SK-N-SH treated with all-trans-retinoic acid at 6 μM for 48 hours (cell line): ENCODE data around the gene HERC2.
"Not testable (repeated sequence)": the region's sequence is repeated elsewhere in the genome, so short reads cannot be mapped to it uniquely, and the experiment has no call there.

Experiments
- ATAC-seq: fragments of 200-7000 bp; cut with Tn5 transposase; 3 replicates; pipeline ENCODE4 v1.9.1; 2020; ENCODE audit warnings: mild to moderate bottlenecking, moderate library complexity
- BACH2 ChIP-seq: fragments of 250-450 bp; sonication (Bioruptor Pico); IDR thresholded peaks from 2 replicates; pipeline ENCODE4 v1.9.0; 2021; ENCODE audit warnings: mild to moderate bottlenecking, borderline replicate concordance
- CSDC2 ChIP-seq: fragments of 250-450 bp; sonication (Bioruptor Pico); IDR thresholded peaks from 2 replicates; pipeline ENCODE4 v1.5.0; 2020; ENCODE audit warnings: mild to moderate bottlenecking, moderate library complexity
- ESRRG ChIP-seq: fragments of 250-450 bp; sonication (Bioruptor Pico); IDR thresholded peaks from 2 replicates; pipeline ENCODE4 v1.6.1; 2021; ENCODE audit warnings: mild to moderate bottlenecking
- GLIS3 ChIP-seq: fragments of 250-450 bp; sonication (Bioruptor Pico); IDR thresholded peaks from 2 replicates; pipeline ENCODE4 v1.5.0; 2020; ENCODE audit warnings: mild to moderate bottlenecking, moderate library complexity
- ISL1 ChIP-seq: fragments of 250-450 bp; sonication (Bioruptor Pico); IDR thresholded peaks from 2 replicates; pipeline ENCODE4 v2.1.2; 2022; ENCODE audit warnings: mild to moderate bottlenecking, moderate library complexity
- OSR1 ChIP-seq: fragments of 250-450 bp; sonication (Bioruptor Pico); IDR thresholded peaks from 2 replicates; pipeline ENCODE4 v1.8.0; 2022; ENCODE audit warnings: moderate library complexity, mild to moderate bottlenecking, inconsistent platforms
- PPARA ChIP-seq: fragments of 250-450 bp; sonication (Bioruptor Pico); IDR thresholded peaks from 2 replicates; pipeline ENCODE4 v1.5.0; 2020; ENCODE audit warnings: mild to moderate bottlenecking, borderline replicate concordance
- RARB ChIP-seq: fragments of 250-450 bp; sonication (Bioruptor Pico); IDR thresholded peaks from 2 replicates; pipeline ENCODE4 v1.8.0; 2021; ENCODE audit warnings: mild to moderate bottlenecking, moderate library complexity
- TCF4 ChIP-seq: fragments of 250-450 bp; sonication (Bioruptor Pico); IDR thresholded peaks from 2 replicates; pipeline ENCODE4 v1.8.0; 2021; ENCODE audit warnings: mild to moderate bottlenecking, moderate library complexity, borderline replicate concordance
- TOX ChIP-seq: fragments of 250-450 bp; sonication (Bioruptor Pico); IDR thresholded peaks from 2 replicates; pipeline ENCODE4 v1.8.0; 2021; ENCODE audit warnings: mild to moderate bottlenecking, moderate library complexity, borderline replicate concordance
- ZC3H10 ChIP-seq: fragments of 250-450 bp; sonication (Bioruptor Pico); IDR thresholded peaks from 2 replicates; pipeline ENCODE4 v1.5.1; 2021; ENCODE audit warnings: mild to moderate bottlenecking, moderate library complexity
- ZFP30 ChIP-seq: fragments of 450-650 bp; formaldehyde crosslinking; IDR thresholded peaks from 2 replicates; pipeline ENCODE4 v1.5.0; 2022; ENCODE audit warnings: mild to moderate bottlenecking, moderate library complexity
- ZNF565 ChIP-seq: fragments of 450-650 bp; formaldehyde crosslinking; conservative IDR thresholded peaks from 2 replicates; pipeline ENCODE4 v1.5.0; 2020; ENCODE audit warnings: low read depth, mild to moderate bottlenecking, moderate library complexity
- ZNF70 ChIP-seq: fragments of 450-650 bp; formaldehyde crosslinking; IDR thresholded peaks from 2 replicates; pipeline ENCODE4 v1.5.0; 2020; ENCODE audit warnings: mild to moderate bottlenecking, moderate library complexity
- ZNF8 ChIP-seq: fragments of 450-650 bp; formaldehyde crosslinking; IDR thresholded peaks from 2 replicates; pipeline ENCODE4 v1.5.0; 2020; ENCODE audit warnings: mild to moderate bottlenecking, moderate library complexity
- TF ChIP-seq, protein P1 (sequence below): fragments of 250-450 bp; sonication (Bioruptor Pico); IDR thresholded peaks from 2 replicates; pipeline ENCODE4 v1.5.1; 2021; ENCODE audit warnings: mild to moderate bottlenecking, moderate library complexity
- TF ChIP-seq, protein P2 (sequence below): fragments of 250-450 bp; sonication (Bioruptor Pico); IDR thresholded peaks from 2 replicates; pipeline ENCODE4 v1.8.0; 2021; ENCODE audit warnings: low read depth, mild to moderate bottlenecking, moderate library complexity, borderline replicate concordance
- TF ChIP-seq, protein P3 (sequence below): fragments of 250-450 bp; sonication (Bioruptor Pico); IDR thresholded peaks from 2 replicates; pipeline ENCODE4 v1.8.0; 2020; ENCODE audit warnings: mild to moderate bottlenecking, moderate library complexity, borderline replicate concordance
- TF ChIP-seq, protein P4 (sequence below): fragments of 250-450 bp; sonication (Bioruptor Pico); IDR thresholded peaks from 2 replicates; pipeline ENCODE4 v1.5.1; 2020; ENCODE audit warnings: low read depth, mild to moderate bottlenecking, moderate library complexity
- TF ChIP-seq, protein P5 (sequence below): fragments of 250-450 bp; sonication (Bioruptor Pico); IDR thresholded peaks from 2 replicates; pipeline ENCODE4 v1.5.0; 2020; ENCODE audit warnings: mild to moderate bottlenecking, moderate library complexity

The HERC2 gene

DNA sequence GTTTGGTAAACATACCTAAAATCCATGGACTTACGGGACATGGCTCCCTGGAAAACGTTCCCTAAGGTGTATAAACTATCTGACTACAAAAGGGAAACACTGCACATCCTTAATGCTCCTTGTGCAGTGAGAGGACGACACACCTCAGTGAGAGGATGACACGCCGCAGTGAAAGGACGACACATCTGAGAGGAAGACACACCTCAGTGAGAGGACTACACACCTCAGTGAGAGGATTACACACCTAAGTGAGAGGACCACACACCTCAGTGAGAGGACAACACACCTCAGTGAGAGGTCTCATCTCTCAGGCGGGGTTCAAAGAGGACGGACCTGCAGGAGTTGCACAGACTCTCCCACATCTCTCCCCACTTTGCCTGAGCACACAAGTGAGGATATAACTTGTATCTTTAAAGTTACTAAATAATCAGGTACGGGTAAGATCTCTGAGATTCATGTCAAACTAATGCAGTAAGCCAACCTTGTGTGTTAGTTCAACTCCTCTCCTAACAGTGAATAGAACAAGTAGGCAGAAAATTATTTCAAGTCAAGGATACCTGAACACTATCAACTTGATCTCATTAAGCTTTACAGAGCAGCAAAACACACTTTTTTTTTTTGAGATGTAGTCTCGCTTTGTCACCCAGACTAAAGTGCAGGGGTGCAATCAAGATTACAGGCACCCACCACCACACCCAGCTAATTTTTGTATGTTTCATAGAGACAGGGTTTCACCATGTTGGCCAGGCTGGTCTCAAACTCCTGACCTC, 32.1 kb downstream of the HERC2 start (continued):
- TF ChIP-seq TOX (CRISPR knock-in tag) (no peak), GLIS3 (no peak), ESRRG (CRISPR knock-in tag) (no peak), ZNF8 (CRISPR knock-in tag) (no peak), RARB (CRISPR knock-in tag) (no peak)
- TF ChIP-seq, protein P1, sequence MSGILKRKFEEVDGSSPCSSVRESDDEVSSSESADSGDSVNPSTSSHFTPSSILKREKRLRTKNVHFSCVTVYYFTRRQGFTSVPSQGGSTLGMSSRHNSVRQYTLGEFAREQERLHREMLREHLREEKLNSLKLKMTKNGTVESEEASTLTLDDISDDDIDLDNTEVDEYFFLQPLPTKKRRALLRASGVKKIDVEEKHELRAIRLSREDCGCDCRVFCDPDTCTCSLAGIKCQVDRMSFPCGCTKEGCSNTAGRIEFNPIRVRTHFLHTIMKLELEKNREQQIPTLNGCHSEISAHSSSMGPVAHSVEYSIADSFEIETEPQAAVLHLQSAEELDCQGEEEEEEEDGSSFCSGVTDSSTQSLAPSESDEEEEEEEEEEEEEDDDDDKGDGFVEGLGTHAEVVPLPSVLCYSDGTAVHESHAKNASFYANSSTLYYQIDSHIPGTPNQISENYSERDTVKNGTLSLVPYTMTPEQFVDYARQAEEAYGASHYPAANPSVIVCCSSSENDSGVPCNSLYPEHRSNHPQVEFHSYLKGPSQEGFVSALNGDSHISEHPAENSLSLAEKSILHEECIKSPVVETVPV (CRISPR knock-in tag), result no peak

DNA sequence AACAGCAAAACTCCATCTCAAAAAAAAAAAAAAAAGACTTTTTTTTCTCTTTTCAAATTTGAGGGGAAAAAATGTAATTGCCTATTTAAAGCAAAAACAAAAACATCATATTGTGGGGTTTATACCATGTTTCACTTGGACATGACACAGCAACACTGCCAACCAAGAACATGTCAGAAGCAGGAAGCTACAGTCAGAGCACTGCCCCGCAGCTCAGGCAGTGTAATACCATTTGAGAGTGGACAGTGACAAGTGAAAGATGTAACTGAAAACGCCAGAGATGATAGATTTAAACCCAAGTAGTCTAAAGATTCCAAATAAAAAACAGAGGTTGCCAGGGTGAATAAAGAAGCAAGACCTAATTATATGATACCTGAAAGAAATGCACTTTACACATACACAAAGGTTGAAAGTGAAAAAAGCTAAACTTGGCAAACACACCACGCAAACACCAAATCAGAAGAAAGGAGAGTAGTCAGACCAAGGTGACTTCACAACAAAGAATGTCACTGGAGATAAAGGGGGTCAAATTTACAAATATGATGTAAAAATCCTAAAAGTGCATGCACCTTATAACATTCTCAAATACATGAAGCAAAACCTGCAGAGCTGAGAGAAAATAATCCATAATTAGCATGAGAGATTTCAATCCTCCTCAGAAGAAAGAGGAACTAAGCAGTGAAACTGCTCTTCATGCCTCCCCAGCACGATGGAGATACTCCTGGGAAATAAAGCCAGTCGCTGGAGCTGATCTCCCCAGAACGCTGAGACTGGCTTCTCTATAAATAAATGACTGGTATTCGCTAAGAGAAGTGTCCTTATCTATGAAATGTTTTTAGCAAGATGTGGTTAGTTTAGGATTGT, 32.9 kb downstream of the HERC2 start:
- ATAC-seq, result not testable (repeated sequence)

DNA sequence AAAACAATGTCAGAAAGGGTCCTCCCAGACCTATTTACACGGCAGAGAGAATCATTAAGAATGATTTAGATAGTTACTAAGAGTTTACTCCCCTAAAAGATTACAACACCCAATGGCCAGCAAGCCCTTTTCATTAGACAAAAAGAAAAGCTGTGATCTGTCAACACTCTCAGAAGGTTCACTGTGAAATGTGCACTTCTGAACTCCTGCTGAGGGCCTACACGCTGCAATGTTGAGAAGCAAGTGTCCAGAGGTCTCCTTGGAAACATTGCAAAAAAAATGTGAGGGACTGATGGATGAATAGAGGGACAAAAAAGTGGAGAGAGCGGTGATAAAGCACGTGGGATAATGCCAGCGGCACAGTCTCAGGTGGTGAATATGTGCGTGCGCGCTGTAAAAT, 35.3 kb downstream of the HERC2 start:
- not testable (repeated sequence) for ATAC-seq

DNA sequence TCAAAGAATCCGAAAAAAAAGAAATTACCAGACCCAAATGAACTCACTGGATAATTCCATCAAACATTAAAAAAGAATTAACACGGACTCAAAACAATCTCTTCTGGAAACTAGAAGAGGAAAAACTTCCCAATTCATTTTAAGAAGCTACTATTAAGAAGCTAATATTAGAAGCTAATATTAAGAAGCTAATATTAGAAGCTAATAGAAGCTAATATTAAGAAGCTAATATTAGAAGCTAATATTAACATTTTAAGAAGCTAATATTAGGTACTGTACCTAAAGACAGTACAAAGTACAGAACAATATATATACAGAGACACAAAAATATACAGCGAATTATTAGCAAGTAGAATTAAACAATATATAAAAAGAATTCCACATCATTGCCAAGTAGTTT, 35.9 kb downstream of the HERC2 start:
- TF ChIP-seq, protein P2, sequence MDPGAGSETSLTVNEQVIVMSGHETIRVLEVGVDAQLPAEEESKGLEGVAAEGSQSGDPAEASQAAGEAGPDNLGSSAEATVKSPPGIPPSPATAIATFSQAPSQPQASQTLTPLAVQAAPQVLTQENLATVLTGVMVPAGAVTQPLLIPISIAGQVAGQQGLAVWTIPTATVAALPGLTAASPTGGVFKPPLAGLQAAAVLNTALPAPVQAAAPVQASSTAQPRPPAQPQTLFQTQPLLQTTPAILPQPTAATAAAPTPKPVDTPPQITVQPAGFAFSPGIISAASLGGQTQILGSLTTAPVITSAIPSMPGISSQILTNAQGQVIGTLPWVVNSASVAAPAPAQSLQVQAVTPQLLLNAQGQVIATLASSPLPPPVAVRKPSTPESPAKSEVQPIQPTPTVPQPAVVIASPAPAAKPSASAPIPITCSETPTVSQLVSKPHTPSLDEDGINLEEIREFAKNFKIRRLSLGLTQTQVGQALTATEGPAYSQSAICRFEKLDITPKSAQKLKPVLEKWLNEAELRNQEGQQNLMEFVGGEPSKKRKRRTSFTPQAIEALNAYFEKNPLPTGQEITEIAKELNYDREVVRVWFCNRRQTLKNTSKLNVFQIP (CRISPR knock-in tag), result no peak
- TF ChIP-seq ZNF8 (CRISPR knock-in tag) (no peak), CSDC2 (CRISPR knock-in tag) (no peak), BACH2 (CRISPR knock-in tag) (no peak), ESRRG (CRISPR knock-in tag) (no peak), ZNF70 (CRISPR knock-in tag) (no peak), RARB (CRISPR knock-in tag) (no peak), ZC3H10 (CRISPR knock-in tag) (no peak), GLIS3 (no peak), ZFP30 (CRISPR knock-in tag) (no peak), ZNF565 (CRISPR knock-in tag) (no peak), ISL1 (no peak), TOX (CRISPR knock-in tag) (no peak), TCF4 (CRISPR knock-in tag) (no peak), OSR1 (no peak), PPARA (no peak)
- TF ChIP-seq, protein P3, sequence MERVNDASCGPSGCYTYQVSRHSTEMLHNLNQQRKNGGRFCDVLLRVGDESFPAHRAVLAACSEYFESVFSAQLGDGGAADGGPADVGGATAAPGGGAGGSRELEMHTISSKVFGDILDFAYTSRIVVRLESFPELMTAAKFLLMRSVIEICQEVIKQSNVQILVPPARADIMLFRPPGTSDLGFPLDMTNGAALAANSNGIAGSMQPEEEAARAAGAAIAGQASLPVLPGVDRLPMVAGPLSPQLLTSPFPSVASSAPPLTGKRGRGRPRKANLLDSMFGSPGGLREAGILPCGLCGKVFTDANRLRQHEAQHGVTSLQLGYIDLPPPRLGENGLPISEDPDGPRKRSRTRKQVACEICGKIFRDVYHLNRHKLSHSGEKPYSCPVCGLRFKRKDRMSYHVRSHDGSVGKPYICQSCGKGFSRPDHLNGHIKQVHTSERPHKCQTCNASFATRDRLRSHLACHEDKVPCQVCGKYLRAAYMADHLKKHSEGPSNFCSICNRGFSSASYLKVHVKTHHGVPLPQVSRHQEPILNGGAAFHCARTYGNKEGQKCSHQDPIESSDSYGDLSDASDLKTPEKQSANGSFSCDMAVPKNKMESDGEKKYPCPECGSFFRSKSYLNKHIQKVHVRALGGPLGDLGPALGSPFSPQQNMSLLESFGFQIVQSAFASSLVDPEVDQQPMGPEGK (CRISPR knock-in tag), result no peak
- TF ChIP-seq, protein P1 (CRISPR knock-in tag), result no peak
- TF ChIP-seq, protein P4, sequence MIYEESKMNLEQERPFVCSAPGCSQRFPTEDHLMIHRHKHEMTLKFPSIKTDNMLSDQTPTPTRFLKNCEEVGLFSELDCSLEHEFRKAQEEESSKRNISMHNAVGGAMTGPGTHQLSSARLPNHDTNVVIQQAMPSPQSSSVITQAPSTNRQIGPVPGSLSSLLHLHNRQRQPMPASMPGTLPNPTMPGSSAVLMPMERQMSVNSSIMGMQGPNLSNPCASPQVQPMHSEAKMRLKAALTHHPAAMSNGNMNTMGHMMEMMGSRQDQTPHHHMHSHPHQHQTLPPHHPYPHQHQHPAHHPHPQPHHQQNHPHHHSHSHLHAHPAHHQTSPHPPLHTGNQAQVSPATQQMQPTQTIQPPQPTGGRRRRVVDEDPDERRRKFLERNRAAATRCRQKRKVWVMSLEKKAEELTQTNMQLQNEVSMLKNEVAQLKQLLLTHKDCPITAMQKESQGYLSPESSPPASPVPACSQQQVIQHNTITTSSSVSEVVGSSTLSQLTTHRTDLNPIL (CRISPR knock-in tag), result no peak
- TF ChIP-seq, protein P5, sequence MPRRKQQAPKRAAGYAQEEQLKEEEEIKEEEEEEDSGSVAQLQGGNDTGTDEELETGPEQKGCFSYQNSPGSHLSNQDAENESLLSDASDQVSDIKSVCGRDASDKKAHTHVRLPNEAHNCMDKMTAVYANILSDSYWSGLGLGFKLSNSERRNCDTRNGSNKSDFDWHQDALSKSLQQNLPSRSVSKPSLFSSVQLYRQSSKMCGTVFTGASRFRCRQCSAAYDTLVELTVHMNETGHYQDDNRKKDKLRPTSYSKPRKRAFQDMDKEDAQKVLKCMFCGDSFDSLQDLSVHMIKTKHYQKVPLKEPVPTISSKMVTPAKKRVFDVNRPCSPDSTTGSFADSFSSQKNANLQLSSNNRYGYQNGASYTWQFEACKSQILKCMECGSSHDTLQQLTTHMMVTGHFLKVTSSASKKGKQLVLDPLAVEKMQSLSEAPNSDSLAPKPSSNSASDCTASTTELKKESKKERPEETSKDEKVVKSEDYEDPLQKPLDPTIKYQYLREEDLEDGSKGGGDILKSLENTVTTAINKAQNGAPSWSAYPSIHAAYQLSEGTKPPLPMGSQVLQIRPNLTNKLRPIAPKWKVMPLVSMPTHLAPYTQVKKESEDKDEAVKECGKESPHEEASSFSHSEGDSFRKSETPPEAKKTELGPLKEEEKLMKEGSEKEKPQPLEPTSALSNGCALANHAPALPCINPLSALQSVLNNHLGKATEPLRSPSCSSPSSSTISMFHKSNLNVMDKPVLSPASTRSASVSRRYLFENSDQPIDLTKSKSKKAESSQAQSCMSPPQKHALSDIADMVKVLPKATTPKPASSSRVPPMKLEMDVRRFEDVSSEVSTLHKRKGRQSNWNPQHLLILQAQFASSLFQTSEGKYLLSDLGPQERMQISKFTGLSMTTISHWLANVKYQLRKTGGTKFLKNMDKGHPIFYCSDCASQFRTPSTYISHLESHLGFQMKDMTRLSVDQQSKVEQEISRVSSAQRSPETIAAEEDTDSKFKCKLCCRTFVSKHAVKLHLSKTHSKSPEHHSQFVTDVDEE (CRISPR knock-in tag), result no peak
- no peak for ATAC-seq
